HEK293 (cell line): ENCODE measurements around the gene VPS35L.
"Not testable (repeated sequence)": the region's sequence is repeated elsewhere in the genome, so short reads cannot be mapped to it uniquely, and the experiment has no call there.

Source experiments
- CTCF ChIA-PET: fragments of 350-600 bp; formaldehyde crosslinking; extraction: SDS; loops from one replicate; lab custom pipeline; 2021; ENCODE audit warnings: antibody characterized with exemption; lab: Yijun Ruan, JAX
- POLR2A ChIA-PET: fragments of 300-600 bp; formaldehyde crosslinking; extraction: SDS; loops from one replicate; lab custom pipeline; 2020; ENCODE audit warnings: antibody characterized with exemption, inconsistent platforms; lab: Yijun Ruan, JAX
- H3K27ac ChIP-seq: fragments of 200-500 bp; sonication (Bioruptor generic); 2 replicates; pipeline ENCODE4 v1.5.1; 2014; ENCODE audit warnings: low read depth, low read length, control low read depth, inconsistent platforms; ENCODE audit errors: extremely low read depth
- H3K36me3 ChIP-seq, 2 experiments: fragments of 200-500 bp in 1 of 2; sonication (Bioruptor generic) in 1 of 2; 1 replicate in 1 of 2; 2 replicates in 1 of 2; pipeline ENCODE4 v1.5.1; 2014 to 2017; ENCODE audit warnings: inconsistent platforms in 2 of 2, low read length in 2 of 2; ENCODE audit not compliant: control insufficient read depth in 2 of 2, insufficient read depth in 1 of 2
- H3K4me1 ChIP-seq: fragments of 200-500 bp; sonication (Bioruptor generic); 2 replicates; pipeline ENCODE4 v1.5.1; 2014; ENCODE audit warnings: mild to moderate bottlenecking, low read length, inconsistent platforms; ENCODE audit not compliant: control insufficient read depth, insufficient read depth
- H3K4me3 ChIP-seq: 2 replicates; pipeline ENCODE4 v1.5.1; 2011; ENCODE audit warnings: low read depth, mild to moderate bottlenecking, control low read depth, low read length, moderate library complexity
- H3K9me3 ChIP-seq: fragments of 200-500 bp; sonication (Bioruptor generic); 2 replicates; pipeline ENCODE4 v1.5.1; 2014; ENCODE audit warnings: low read depth, low read length, inconsistent platforms; ENCODE audit not compliant: control insufficient read depth, insufficient read depth
- AEBP2 ChIP-seq: fragments of 450-650 bp; formaldehyde crosslinking; IDR thresholded peaks from 2 replicates; pipeline ENCODE4 v1.5.1; 2016; ENCODE audit warnings: missing biosample characterization, missing genetic modification characterization, borderline replicate concordance
- EGR2 ChIP-seq: fragments of 450-650 bp; formaldehyde crosslinking; IDR thresholded peaks from 2 replicates; pipeline ENCODE4 v1.5.1; 2016; ENCODE audit warnings: low read depth, missing biosample characterization, missing genetic modification characterization
- GFI1B ChIP-seq: fragments of 450-650 bp; formaldehyde crosslinking; IDR thresholded peaks from 2 replicates; pipeline ENCODE4 v1.5.1; 2016; ENCODE audit warnings: missing biosample characterization, missing genetic modification characterization
- GLI2 ChIP-seq: fragments of 450-650 bp; formaldehyde crosslinking; IDR thresholded peaks from 2 replicates; pipeline ENCODE4; 2017; ENCODE audit warnings: missing biosample characterization, missing genetic modification characterization, low read depth, borderline replicate concordance
- MYNN ChIP-seq: fragments of 450-650 bp; formaldehyde crosslinking; IDR thresholded peaks from 2 replicates; pipeline ENCODE4 v1.5.1; 2016; ENCODE audit warnings: missing biosample characterization, missing genetic modification characterization, borderline replicate concordance
- SP7 ChIP-seq: fragments of 450-650 bp; formaldehyde crosslinking; IDR thresholded peaks from 2 replicates; pipeline ENCODE4 v1.5.1; 2016; ENCODE audit warnings: missing biosample characterization, missing genetic modification characterization
- ZBTB21 ChIP-seq: fragments of 450-650 bp; formaldehyde crosslinking; IDR thresholded peaks from 2 replicates; pipeline ENCODE4 v1.5.1; 2017; ENCODE audit warnings: missing biosample characterization, missing genetic modification characterization
- ZBTB8A ChIP-seq: fragments of 450-650 bp; formaldehyde crosslinking; IDR thresholded peaks from 2 replicates; pipeline ENCODE4 v1.5.1; 2016; ENCODE audit warnings: missing biosample characterization, missing genetic modification characterization
- ZNF148 ChIP-seq: fragments of 450-650 bp; formaldehyde crosslinking; IDR thresholded peaks from 2 replicates; pipeline ENCODE4 v1.5.0; 2017; ENCODE audit warnings: missing biosample characterization, missing genetic modification characterization, borderline replicate concordance
- ZNF223 ChIP-seq: fragments of 450-650 bp; formaldehyde crosslinking; IDR thresholded peaks from 2 replicates; pipeline ENCODE4 v1.5.1; 2016; ENCODE audit warnings: missing biosample characterization, missing genetic modification characterization
- ZNF266 ChIP-seq: fragments of 450-650 bp; formaldehyde crosslinking; IDR thresholded peaks from 2 replicates; pipeline ENCODE4 v1.5.1; 2016; ENCODE audit warnings: missing biosample characterization, missing genetic modification characterization, low read depth
- ZNF404 ChIP-seq: fragments of 450-650 bp; formaldehyde crosslinking; IDR thresholded peaks from 2 replicates; pipeline ENCODE4 v1.5.1; 2017; ENCODE audit warnings: missing biosample characterization, missing genetic modification characterization
- ZNF433 ChIP-seq: fragments of 450-650 bp; formaldehyde crosslinking; IDR thresholded peaks from 2 replicates; pipeline ENCODE4 v1.5.1; 2016; ENCODE audit warnings: missing biosample characterization, missing genetic modification characterization, low read depth
- ZNF501 ChIP-seq: fragments of 450-650 bp; formaldehyde crosslinking; IDR thresholded peaks from 2 replicates; pipeline ENCODE4 v1.5.1; 2016; ENCODE audit warnings: missing biosample characterization, missing genetic modification characterization
- ZNF510 ChIP-seq: fragments of 450-650 bp; formaldehyde crosslinking; IDR thresholded peaks from 2 replicates; pipeline ENCODE4 v1.5.1; 2018; ENCODE audit warnings: mild to moderate bottlenecking, missing genetic modification characterization, missing biosample characterization; ENCODE audit not compliant: insufficient replicate concordance
- ZNF530 ChIP-seq: fragments of 450-650 bp; formaldehyde crosslinking; IDR thresholded peaks from 2 replicates; pipeline ENCODE4 v1.5.1; 2016; ENCODE audit warnings: low read depth, missing biosample characterization, missing genetic modification characterization
- ZNF558 ChIP-seq: fragments of 450-650 bp; formaldehyde crosslinking; IDR thresholded peaks from 2 replicates; pipeline ENCODE4 v1.5.1; 2016; ENCODE audit warnings: missing biosample characterization, missing genetic modification characterization
- ZNF560 ChIP-seq: fragments of 450-650 bp; formaldehyde crosslinking; IDR thresholded peaks from 2 replicates; pipeline ENCODE4 v1.5.1; 2017; ENCODE audit warnings: missing biosample characterization, missing genetic modification characterization, borderline replicate concordance
- ZNF670 ChIP-seq: fragments of 450-650 bp; formaldehyde crosslinking; IDR thresholded peaks from 2 replicates; pipeline ENCODE4 v1.5.1; 2016; ENCODE audit warnings: missing biosample characterization, missing genetic modification characterization, low read depth
- ZNF677 ChIP-seq: fragments of 450-650 bp; IDR thresholded peaks from 2 replicates; pipeline ENCODE4 v1.5.0; 2018; ENCODE audit warnings: missing biosample characterization, mild to moderate bottlenecking, missing genetic modification characterization, moderate library complexity
- ZNF791 ChIP-seq: fragments of 450-650 bp; formaldehyde crosslinking; IDR thresholded peaks from 2 replicates; pipeline ENCODE4 v1.5.1; 2016; ENCODE audit warnings: missing biosample characterization, missing genetic modification characterization
- TF ChIP-seq, protein P1 (sequence below): fragments of 450-650 bp; formaldehyde crosslinking; IDR thresholded peaks from 2 replicates; pipeline ENCODE4 v1.5.1; 2016; ENCODE audit warnings: missing biosample characterization, missing genetic modification characterization
- TF ChIP-seq, protein P2 (sequence below): fragments of 450-650 bp; formaldehyde crosslinking; optimal IDR thresholded peaks from 2 replicates; pipeline ENCODE3; 2016; ENCODE audit warnings: missing biosample characterization, mild to moderate bottlenecking, missing genetic modification characterization
- TF ChIP-seq, protein P3 (sequence below): fragments of 450-650 bp; formaldehyde crosslinking; IDR thresholded peaks from 2 replicates; pipeline ENCODE4 v1.5.1; 2016; ENCODE audit warnings: missing biosample characterization, missing genetic modification characterization

Gene VPS35L

GRCh38 chr16:19678804-19679203 is 123.3 kb downstream of the VPS35L start:
- POLR2A ChIA-PET, result interaction anchor here (0.6 kb wide), 1 partner anchor 496 kb away, joined by 4 read pairs; no protein-coding TSS in a partner anchor
- TF ChIP-seq, protein P1, sequence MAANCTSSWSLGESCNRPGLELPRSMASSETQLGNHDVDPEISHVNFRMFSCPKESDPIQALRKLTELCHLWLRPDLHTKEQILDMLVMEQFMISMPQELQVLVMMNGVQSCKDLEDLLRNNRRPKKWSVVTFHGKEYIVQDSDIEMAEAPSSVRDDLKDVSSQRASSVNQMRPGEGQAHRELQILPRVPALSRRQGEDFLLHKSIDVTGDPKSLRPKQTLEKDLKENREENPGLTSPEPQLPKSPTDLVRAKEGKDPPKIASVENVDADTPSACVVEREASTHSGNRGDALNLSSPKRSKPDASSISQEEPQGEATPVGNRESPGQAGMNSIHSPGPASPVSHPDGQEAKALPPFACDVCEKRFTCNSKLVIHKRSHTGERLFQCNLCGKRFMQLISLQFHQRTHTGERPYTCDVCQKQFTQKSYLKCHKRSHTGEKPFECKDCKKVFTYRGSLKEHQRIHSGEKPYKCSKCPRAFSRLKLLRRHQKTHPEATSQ (tag by site-specific recombination), result no peak
- TF ChIP-seq EGR2, result no peak
- no peak for TF ChIP-seq ZNF677
- TF ChIP-seq ZNF560 (tag by site-specific recombination), result no peak
- TF ChIP-seq ZNF148 (tag by site-specific recombination), result no peak
- no peak for TF ChIP-seq ZNF510 (tag by site-specific recombination)
- TF ChIP-seq, protein P2, sequence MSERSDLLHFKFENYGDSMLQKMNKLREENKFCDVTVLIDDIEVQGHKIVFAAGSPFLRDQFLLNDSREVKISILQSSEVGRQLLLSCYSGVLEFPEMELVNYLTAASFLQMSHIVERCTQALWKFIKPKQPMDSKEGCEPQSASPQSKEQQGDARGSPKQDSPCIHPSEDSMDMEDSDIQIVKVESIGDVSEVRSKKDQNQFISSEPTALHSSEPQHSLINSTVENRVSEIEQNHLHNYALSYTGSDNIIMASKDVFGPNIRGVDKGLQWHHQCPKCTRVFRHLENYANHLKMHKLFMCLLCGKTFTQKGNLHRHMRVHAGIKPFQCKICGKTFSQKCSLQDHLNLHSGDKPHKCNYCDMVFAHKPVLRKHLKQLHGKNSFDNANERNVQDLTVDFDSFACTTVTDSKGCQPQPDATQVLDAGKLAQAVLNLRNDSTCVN, result no peak
- no peak for TF ChIP-seq GLI2 (tag by site-specific recombination)
- no peak for TF ChIP-seq ZNF670
- TF ChIP-seq SP7 (tag by site-specific recombination), result no peak
- TF ChIP-seq, all 188 proteins: peak for 0
- no peak overlapping the region for H3K27ac ChIP-seq
- no peak overlapping the region for H3K4me3 ChIP-seq
- H3K4me1 ChIP-seq, result no peaks in the 10 kb centered on the region
- CTCF ChIA-PET, result interaction anchor here (0.6 to 1.0 kb wide), 2 partner anchors 119 to 208 kb away, joined by 3 read pairs; no protein-coding TSS in a partner anchor
- H3K9me3 ChIP-seq, result no peaks in the 10 kb centered on the region
- H3K36me3 ChIP-seq, result peaks cover 6 to 12% of the 10 kb centered on the region in 2 experiments; a peak in 2 of 3 replicates

DNA sequence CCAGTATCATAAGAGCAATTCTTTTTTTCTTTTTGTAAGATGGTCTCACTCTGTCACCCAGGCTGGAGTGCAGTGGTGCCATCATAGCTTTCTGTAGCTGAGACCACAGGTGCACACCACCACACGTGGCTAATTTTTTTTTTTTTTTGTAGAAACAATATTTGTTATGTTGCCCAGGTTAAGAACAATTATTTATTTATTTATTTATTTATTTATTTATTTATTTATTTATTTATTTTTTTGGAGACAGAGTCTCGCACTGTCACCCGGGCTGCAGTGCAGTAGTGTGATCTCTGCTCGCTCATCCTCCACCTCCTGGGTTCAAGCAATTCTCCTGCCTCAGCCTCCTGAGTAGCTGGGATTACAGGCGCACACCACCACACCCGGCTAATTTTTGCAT is 123.8 kb downstream of the VPS35L start:
- H3K4me3 ChIP-seq, POLR2A ChIA-PET, H3K27ac ChIP-seq, H3K4me1 ChIP-seq, H3K9me3 ChIP-seq: not testable (repeated sequence)
- CTCF ChIA-PET, result interaction anchor here (0.6 to 1.5 kb wide), 2 partner anchors 119 to 207 kb away, joined by 3 to 4 read pairs; no protein-coding TSS in a partner anchor
- peaks cover 6 to 17% of the 10 kb centered on the region in 2 experiments; a peak in 2 of 3 replicates for H3K36me3 ChIP-seq
- TF ChIP-seq ZNF501 (peak; percentile 63; the same call in 1 of the 2 replicates), ZNF266 (peak; percentile 90), ZNF404 (0 out of 2 replicates have a peak, but pooled peaks have one; percentile 56), MYNN (tag by site-specific recombination) (0 out of 2 replicates have a peak, but pooled peaks have one; percentile 23), ZNF530 (peak; percentile 39; the same call in 1 of the 2 replicates), ZNF791 (tag by site-specific recombination) (peak; percentile 72), ZNF433 (peak; percentile 79), ZNF223 (tag by site-specific recombination) (0 out of 2 replicates have a peak, but pooled peaks have one; percentile 21), ZNF558 (tag by site-specific recombination) (peak; percentile 72; the same call in 1 of the 2 replicates), ZBTB21 (tag by site-specific recombination) (peak; percentile 60; the same call in 1 of the 2 replicates), AEBP2 (peak; percentile 57; the same call in 1 of the 2 replicates), GFI1B (peak; percentile 43; the same call in 1 of the 2 replicates), ZBTB8A (peak; percentile 81)
- TF ChIP-seq, protein P3, sequence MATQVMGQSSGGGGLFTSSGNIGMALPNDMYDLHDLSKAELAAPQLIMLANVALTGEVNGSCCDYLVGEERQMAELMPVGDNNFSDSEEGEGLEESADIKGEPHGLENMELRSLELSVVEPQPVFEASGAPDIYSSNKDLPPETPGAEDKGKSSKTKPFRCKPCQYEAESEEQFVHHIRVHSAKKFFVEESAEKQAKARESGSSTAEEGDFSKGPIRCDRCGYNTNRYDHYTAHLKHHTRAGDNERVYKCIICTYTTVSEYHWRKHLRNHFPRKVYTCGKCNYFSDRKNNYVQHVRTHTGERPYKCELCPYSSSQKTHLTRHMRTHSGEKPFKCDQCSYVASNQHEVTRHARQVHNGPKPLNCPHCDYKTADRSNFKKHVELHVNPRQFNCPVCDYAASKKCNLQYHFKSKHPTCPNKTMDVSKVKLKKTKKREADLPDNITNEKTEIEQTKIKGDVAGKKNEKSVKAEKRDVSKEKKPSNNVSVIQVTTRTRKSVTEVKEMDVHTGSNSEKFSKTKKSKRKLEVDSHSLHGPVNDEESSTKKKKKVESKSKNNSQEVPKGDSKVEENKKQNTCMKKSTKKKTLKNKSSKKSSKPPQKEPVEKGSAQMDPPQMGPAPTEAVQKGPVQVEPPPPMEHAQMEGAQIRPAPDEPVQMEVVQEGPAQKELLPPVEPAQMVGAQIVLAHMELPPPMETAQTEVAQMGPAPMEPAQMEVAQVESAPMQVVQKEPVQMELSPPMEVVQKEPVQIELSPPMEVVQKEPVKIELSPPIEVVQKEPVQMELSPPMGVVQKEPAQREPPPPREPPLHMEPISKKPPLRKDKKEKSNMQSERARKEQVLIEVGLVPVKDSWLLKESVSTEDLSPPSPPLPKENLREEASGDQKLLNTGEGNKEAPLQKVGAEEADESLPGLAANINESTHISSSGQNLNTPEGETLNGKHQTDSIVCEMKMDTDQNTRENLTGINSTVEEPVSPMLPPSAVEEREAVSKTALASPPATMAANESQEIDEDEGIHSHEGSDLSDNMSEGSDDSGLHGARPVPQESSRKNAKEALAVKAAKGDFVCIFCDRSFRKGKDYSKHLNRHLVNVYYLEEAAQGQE (tag by site-specific recombination), result peak; percentile 82
